ENCODE measurements around the gene RTL1. TPM values are rescaled to one million over a fixed set of nuclear protein-coding genes. Genes with fewer than 3 reads are reported as not detected.

The RTL1 gene
- total RNA-seq, 1 experiment from 2014 or later, result not detected

DNA sequence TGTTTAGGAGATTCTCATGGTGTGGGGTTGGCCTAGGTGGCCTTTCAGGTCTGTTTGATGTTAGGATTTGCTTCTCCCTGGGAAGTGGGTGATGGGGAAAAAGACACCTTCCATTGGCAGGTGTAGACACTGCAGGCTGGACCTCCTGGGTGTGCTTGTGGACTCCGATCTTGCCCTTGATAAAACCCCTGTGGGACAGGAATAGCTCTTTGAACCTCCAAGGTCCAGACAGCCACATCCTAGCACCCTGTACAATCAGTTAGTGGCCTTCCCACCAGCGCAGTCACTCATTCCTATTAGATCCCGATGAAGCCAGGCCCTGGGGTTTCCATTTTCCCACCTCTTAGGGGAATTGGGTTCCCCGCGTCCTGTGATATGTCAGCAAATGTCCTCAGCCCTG, 49.1 kb downstream of the RTL1 start:
- no peak for DNase-seq (ENCODE audit: extremely low read depth, low read depth)

DNA sequence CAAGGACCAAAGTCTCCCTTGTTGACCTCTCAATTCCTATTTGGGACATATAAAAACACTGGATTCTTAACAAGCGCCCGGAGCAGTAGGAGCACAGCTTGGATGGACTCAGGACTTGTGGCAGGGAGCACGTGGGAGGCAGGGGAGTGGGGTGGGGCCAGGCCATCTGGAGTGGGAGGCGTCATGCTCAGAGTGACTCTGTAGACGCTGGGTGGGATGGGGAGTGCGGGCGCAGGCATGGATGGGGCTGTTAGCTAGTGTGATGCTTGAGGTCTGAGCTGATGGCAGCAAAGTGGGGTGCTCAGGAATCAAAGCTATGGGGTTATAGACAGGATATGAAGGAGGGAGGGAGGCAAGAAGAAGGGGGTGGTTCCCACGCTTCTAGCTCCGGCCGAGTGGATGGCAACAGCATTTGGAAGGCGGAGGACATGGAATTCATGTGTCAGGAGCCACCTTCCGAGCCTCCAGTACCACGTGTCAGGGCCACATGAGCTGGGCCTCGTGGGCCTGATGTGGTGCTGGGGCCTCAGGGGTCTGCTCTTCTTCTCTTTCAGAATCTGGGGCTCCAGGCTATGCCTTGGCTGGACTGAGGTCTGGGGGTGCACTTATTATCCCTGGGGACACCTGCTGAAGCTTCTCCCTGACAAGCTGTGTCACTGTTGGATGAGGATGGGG, 51.4 kb downstream of the RTL1 start:
- no peak for DNase-seq (ENCODE audit: extremely low read depth, low read depth)

DNA sequence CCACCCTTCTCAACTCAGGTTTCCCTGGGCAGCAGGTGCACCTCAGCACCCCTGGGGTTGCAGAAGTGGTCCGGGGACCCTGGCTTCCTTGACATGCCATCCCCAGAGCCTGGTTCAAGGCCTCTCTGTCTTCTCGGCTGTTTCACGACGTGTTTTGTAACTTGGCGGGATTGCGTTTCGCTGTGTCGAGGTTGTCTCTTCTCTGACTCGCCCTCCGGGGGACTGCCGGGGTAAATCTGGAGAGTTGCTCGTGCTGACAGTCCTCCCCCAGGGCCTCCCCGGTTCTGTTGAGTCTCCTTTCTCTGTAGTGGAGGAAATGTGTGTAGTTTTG, 52.0 kb downstream of the RTL1 start:
- no peak for DNase-seq (ENCODE audit: extremely low read depth, low read depth)

DNA sequence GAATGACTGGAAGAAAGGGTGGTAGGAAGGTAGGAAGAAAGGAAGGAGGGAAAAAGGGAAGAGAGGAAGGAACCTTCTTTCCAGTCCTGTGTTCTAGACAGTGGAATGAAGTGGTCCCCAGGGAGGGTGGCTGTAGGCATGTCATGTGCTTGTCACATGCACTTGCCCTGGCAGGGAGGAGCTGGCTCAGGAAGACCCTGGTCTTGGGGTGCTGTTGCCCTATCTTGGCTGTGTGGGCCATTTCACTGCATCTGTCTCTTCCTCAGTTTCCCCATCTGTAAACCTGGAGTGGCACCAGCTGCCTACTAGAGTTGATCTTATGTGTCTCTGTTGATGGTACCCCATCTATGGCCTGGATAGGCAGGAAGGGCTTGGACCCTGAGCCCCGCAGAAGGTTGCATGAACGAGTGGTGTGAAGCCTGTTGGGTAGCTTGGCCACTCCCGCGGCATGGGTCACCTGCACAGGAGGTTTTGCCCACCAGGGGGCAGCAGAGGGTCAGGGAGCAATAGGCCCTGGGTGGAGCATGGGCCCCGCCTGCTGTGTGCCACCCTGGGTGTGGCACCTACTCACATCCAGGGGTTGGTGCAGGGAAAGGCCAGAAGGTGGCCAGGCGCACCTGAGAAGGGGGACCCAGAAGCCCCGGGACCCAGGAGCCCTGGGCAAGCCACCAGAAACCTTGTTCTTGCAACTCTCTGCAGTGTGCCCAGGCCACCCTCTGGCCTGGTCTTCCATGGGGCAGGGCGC, 52.5 kb downstream of the RTL1 start:
- peak; percentile 66 for DNase-seq (ENCODE audit: extremely low read depth, low read depth)

DNA sequence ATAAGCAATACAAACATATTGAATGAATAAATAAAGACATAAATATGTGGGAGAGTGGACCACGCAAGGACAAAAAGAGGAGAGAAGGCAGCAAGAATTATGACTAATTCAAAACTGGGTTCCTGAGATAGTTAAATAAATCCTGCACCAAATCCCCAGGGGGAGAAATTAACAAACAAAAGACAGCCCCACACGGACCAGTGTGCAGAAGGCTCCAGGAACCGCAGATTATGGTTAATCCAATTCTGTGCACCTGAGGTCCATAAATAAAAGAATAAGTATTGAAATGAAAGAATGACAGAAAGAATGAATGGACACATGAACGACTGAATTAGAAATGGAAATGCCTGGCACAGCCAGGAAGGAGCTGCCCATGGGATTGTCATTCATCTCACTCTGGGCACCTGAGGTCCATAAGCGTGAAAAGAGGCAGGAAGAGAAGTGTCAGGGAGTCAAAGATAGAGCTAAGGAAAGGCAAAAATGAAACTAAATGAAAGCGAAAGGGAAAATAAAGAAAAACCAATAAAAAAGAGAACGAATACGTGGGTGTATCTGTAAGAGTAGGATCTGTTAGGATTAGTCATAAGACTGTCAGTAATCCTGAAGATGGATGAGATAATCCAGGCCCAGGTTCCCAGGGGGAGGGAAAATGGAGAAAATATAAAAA, 54.3 kb downstream of the RTL1 start:
- no peak for DNase-seq (ENCODE audit: extremely low read depth, low read depth)

DNA sequence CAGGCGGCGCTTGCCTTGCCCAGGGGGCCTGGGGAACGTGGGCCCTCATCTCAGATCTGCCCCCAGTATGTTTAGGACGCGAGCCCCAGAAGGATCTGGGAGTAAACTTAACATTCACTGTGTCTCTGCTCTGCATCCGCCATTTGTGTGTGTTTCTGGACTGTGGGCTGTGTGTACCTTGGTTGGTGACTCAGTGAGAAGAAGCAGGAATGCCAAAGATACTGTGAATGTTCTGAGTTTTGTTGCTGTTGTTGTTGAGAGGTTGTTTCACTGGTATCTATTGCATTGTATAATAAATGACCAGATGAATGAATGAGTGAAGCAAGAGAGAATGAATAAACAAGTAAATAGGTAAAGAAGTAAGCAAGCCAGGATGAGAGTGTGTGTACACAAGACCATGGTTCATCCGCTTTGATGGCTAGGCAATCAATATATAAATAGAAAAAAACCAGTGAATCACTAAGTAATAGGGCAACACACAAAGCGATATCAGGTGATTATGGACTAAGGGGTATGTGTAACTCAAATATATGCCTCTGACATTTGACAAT, 57.1 kb downstream of the RTL1 start:
- no peak for DNase-seq (ENCODE audit: extremely low read depth, low read depth)

DNA sequence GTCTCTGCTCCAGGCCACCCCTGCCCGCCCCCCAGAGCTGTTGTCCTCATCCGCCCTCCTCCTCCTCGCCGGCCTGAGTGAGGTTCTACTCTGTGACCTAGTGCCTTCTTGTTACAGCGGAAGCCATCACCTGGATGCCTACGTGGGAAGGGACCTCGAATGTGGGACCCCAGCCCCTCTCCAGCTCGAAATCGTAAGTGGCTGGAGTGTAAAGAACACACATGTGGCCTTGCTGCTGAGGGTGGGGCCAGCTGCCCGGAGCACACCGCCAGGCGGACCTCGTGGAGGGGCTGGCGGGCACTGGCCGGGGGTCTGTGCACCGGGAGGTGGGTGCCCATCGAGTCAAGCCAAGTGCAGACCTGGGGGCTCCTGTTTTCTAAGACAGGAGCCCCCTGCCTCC, 58.2 kb downstream of the RTL1 start:
- no peak for DNase-seq (ENCODE audit: extremely low read depth, low read depth)

DNA sequence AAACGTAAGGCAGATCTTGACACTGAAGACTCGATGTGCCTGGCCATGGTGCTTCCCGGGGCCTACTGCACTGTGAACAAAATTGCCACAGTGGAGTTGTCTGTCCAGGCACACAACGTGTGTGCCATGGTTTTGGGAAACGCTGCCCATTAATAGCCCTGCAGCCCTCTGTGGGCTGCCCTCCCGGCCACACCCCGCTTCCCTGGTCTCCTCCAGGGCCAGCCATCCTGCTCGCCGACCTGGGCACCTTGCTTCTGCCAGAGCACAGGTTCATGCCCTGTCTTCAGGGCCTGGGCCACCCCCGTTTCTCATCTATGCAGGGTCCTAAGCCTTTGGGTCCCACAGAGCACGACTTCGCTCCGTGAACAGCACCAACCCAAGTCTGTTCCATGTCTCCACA, 58.7 kb downstream of the RTL1 start:
- no peak for DNase-seq (ENCODE audit: extremely low read depth, low read depth)

DNA sequence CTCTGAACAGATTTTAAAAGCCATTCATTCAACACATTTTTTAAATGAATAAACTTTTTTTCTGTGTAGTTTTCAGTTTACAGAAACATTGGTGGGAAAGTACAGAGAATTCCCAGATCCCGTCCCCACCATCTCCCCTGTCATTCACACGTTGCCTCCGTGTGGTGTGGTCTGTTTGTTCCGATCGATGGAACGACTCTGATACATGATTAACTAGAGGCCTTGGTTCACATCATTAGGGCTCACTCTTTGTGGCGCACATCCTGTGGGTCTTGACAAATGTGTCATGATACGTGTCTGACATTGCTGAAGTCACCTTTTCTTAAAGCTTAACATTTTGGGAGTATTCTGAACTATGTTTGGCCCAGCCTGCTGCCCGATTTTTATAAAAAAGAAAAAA, 59.1 kb downstream of the RTL1 start:
- no peak for DNase-seq (ENCODE audit: extremely low read depth, low read depth)

DNA sequence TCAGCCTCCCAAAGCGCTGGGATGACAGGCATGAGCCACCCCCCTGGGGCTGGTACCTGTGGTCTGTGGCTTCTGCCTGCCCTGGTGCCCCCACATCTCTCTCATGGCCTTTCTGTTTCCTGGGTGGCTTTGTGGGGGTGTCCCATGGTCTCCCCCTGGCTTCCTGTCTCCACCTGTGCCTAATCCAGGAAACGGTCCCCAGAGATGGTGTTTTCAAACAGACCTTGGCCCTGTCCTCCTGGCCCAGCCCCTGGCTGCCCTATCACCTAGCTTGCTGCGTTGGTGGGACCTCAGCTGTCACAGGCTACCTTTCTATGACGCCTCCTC, 59.5 kb downstream of the RTL1 start:
- DNase-seq (ENCODE audit: extremely low read depth, low read depth), result no peak

DNA sequence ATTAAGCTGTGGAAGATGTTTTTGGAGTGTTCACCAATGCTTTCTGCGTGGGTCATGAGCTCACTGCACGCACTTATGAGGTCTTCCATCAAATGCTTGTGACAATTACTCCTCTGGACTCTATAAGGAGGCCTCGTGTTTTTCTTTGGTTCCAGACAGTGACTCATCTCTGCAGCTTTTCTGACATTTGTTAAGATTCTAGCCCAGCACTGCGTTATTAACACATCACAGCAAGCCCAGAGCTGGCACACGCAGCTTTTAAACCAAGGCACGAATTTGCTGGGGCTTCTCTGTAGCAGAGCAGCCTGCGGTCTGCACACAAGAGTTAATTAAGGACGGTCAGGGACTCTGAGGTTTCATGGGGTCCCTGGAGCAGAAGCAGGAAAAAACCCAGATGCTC, 60.7 kb downstream of the RTL1 start:
- DNase-seq (ENCODE audit: extremely low read depth, low read depth), result peak; percentile 11

DNA sequence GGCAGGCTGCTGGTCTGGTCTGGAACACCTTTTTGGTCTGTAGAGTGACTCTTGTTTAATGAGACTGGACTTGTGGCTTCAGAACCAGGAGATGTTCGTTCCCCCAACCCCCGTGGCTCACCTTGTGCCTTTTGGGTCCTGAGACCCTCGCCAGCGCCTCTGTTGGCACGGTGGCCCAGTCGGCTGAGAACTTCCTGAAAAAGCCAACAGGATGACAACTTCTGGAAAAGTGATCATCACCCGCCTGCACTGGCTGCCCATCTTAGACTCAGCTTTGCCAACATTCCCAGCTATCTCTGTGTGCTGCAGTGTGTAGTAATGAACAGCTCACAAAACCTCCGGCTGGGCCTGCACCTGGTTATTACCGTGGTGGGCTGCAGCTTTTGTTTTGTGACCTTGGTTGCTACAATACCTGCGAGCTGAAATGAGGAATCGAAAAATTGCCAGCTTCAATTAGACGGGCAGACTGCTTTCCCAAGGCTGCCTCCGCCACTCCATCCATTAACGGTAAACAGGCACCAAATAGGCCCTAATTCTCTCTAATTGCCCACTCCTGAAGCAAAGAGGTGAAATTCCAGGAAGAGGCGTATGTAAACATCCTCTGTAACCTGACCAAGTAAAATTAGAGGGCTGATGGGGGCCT, 61.6 kb downstream of the RTL1 start:
- no peak for DNase-seq (ENCODE audit: extremely low read depth, low read depth)

DNA sequence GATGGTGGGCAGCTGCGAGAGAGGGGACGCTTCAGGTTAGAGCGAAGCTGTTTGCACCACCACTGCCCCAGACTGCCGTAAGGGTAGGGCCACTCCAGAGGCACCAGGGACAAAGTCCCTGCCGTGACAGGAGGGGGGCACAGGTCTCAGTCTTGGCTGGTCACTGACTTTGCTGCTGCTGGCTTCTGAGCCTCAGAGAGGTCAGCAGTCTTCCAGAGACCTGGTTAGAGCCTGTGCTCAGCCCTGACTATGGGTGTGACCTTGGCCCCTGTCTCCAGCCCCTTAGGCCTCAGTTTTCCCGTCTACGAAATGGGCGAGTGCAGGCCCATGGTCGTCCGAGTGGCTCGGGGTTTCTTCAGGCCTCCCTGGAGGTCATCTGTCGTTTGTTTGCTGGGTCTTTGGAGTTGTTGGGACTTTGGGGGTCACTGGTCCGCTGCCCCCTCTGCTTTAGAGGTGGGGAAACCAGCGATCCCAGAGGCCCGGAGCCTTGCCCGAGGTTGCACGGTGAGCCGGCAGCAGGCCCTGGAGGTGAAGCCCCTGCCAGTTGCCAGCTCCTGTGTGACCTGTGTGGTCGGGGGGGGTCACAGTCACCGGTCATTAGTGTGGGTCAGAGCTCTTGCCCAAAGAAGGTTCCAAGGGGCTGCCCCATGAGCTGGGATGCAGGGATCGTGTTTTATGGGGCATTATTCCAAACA, 62.3 kb downstream of the RTL1 start:
- DNase-seq (ENCODE audit: extremely low read depth, low read depth), result no peak

DNA sequence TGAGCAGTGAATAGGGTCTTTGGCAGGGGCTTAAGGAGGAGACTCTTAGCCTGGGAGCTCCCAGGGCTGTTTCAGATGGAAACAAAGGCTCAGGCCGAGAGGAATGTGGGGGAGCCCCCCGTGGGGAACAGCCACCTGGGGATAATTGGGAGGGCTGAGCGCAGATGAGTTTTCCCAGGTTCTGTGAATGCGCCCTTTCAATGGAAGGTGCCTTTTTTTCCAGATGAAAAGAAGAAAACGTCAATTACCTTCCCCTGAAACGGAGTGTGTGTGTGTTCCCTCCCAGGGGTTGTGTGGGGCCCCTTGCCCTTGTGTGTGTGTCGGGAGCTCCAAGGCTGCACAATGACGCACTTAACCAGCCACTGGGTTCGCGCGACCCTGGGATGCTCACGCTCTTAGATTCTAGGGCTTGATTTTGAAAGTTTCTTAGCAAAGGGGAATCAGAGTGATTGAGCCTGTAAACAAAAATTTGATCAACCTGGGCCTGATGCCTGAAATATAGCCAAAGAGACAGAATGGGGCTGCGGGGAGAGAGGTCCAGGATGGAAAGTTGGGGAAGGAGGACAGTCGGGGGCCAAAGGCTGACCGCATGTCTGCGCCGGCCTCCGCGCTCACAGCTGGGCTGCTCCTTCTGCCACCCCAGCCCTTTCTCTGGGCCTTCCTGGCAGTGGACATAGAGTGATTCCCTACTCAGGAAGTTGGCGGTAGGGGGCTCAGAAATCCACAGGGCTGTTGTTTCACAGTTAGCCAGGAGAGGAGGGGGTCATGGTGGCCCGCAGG, 63.0 kb downstream of the RTL1 start:
- DNase-seq (ENCODE audit: extremely low read depth, low read depth), result no peak

DNA sequence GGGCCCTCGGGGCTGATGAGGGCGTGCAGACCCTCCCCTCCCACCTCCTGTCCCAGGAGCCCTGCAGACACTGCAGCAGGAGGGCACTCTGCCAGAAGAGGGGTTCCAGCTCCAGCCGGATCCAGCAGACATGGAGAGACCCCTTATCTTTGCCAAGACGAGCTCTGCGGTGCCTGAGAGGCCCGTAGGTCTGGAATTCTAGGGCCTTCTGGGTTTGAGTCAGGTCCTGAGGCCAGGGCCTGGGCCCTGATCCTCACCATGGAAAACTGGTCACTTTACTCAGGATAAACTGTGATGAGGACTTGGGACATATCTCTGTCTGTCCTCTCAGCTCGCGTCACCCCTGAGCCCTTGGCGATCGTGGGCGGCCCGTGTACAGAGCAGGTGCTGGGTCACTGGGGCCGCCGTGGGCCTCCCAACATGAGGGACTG, 63.8 kb downstream of the RTL1 start:
- DNase-seq (ENCODE audit: extremely low read depth, low read depth), result no peak

DNA sequence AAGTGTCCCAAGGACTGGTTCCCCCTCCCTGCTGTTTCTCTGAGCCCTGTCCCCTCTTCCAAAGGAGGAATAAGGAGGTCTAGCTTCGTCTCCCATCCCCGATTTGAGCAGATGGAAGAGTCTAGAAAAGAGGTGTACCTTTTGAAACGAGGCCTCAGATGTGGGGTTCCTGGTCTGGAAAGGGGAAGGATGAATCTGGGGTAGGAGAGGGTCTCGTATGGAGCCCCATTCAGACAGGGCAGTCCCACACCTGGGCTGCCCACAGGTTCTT, 64.3 kb downstream of the RTL1 start:
- DNase-seq (ENCODE audit: extremely low read depth, low read depth), result no peak

DNA sequence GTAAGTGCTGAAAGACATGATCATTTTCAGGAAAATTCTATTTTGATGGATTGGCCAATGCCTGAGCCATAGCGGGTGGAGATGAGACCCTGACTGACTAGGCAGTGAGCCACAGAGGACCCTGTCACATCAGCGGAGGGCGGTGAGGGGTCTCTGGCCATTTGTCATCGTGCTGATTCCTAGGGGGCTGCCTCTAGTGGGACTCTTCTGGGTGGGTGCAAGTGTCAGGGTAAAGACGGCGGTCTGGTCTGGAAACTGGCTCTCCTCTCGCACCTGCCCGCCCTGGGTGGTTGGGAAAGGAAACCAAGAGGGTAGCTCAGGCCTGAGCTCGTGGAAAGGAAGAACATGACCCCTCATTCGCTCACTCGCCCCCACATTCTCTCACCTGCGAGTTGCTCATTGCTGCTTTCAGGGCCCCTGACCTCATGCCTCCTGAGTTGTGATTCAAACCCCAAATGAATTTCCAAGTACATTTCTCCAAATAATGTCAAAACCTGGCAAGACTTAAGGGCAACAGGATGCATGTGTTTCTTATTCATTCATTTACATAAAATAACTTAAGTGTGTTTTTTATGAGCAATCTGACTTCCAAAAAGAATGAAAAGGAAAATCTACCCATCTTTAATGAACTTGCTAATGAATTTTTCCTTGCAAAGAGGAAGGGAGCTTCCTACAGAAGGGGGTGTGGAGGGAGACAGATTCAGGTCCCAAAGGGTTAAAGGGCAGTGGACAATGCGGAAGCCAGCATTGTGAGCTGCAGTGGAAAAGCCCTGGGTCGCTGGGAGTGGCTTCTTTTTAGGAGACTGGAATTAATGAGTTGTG, 64.8 kb downstream of the RTL1 start:
- DNase-seq (ENCODE audit: extremely low read depth, low read depth), result no peak

DNA sequence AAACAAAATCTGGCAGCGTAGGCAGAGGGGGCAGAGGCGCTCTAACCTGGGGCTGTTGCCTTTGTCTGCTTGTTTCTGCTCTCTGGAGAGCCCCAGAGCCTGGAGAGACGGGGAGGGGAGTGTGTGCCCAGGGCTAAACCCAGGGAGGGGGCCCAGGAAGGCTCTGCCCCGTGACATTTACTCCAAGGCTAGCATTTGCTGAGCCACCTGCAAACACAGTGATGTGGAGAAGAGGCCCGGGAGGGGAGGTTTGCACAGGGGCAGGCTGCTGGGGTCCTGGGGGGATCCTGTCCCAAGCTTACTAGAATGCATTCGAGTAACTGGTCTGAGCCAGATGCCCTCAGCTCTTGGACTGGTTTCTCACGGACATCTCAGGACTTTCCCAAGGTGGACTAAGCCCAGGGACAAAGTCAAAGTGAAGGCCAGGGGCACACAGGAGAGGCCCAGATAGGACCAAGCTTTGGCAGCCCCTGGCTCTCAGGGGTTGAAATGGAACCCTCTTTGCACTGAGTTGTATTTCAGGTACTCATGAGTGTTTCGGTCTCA, 65.6 kb downstream of the RTL1 start:
- no peak for DNase-seq (ENCODE audit: extremely low read depth, low read depth)
